HG03175 (cell line): Measurements from ENCODE around the gene LRIG3.
"Not testable (repeated sequence)": the region's sequence is repeated elsewhere in the genome, so short reads cannot be mapped to it uniquely, and the experiment has no call there.

Source experiments
- ATAC-seq: cut with Tn5 transposase; IDR thresholded peaks from one replicate; pipeline ENCODE4 v1.9.1; 2021; ENCODE audit warnings: mild to moderate bottlenecking, moderate library complexity; ENCODE audit not compliant: unreplicated experiment

LRIG3 gene

GRCh38 chr12:58920102-58920960 is at the start of gene LRIG3:
TSS of gene LRIG3 (minus strand) at chr12:58920504. CDS start at chr12:58920235, 269 bp downstream.
- peak; percentile 88 for ATAC-seq

DNA sequence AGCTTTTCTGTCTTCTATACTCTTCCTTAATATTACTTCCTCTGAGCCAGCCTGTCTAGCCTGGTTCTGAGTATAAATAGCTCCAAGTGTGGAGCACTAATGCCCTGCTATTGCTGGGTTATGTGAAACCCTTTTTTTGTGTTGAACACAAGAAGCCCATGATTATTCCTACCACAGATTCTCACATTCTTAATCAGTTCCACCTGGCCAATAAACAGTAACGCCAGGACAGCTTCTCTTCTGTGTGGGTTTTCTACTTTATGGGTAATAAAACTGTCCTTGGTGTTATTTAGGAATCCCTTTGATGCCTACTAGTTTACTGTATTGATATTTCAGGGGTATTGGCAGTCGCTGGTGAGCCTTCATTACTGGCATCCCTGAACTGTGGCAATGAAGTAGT is 48.9 kb upstream of the LRIG3 start:
- no peak for ATAC-seq

GRCh38 chr12:58967561-58967960 is 47.3 kb upstream of the LRIG3 start:
- no peak for ATAC-seq

GRCh38 chr12:58966939-58967338 is 46.6 kb upstream of the LRIG3 start:
- no peak for ATAC-seq

DNA sequence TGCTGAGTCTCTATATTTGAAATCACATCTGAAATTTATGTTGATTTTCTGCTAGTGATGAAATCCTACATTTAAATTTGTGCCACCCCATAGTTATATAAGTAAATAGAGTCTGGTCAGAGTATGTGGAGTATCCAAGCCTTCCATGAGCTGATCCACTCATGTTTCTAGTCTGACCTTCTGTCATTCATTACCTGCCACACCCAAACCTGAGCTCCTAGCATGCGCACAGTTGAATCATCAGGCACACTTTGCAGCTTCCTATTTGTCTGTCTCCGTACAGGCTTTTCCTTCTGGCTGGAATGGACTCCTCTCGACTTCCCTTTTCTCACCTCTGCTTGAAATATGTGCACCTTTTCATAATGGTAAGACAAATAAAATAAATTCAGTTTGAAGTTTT is 45.3 kb upstream of the LRIG3 start:
- no peak for ATAC-seq

GRCh38 chr12:58963844-58964243 is 43.5 kb upstream of the LRIG3 start:
- no peak for ATAC-seq

DNA sequence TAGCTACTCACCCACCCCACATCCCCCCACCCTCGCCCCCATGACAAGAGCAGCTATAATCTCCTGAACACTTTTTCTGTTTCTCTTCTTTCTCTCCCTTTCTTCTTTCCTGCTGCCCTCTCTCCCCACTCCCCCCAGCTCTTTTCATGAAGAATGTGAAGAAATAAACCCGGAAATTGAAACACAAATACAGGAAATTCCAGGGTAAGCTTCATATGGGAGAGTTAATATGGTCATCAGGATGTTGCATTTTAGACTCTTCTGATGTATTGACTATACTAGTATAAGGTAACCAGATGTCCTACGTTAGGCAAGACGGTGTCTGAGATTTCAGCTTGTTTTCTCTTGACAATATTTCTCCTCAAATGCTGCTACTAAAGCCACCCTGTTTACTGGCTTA is 41.6 kb upstream of the LRIG3 start:
- ATAC-seq: no peak

DNA sequence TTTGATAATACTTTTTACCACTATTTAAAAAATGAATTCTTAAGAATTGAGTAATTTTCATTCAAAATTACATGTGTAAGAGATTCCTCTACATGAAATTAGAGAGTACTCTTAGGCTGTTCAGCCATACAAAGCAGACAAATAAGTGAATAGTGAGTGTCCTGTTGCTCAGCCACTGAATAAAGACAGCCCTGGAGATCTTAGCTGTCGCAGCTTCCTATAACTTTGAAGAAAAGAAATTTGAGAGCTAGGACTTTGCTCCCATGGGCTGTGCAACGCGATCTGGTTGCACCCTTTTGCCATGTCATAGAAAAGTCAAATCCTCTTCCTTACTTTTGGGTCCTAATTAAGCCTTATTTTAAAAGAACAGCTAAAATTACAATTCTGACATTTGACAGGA is 40.9 kb upstream of the LRIG3 start:
- ATAC-seq: no peak

DNA sequence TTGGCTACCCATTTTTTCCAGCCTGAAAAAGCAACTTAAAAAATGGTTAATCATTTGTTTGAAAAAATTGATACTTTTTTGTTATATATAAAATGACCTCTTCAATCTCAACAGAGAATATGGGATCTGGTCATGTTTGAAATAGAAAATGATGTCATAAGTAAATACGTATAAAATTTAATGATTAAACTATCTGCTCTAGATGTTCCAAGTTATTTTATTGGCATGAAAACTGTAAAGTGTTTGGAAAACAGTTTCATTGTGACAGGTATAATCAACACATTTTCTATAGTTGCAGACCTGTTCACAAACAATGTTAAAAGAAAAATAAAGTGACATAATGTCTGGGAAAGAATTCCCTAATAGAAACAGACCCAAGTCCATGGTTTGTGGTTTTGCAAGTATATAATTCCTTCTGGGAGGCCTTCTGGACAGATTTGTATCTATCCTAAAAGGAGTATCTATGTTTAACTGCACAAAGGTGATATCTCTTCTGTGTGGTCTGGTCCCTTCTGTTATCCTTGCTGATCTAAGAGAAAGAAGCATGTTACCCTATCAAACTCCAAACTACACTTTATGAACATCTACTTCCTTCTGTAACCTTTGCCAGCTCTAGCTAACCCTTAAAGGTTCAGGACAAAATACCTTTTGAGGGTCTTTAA is 39.5 kb upstream of the LRIG3 start:
- ATAC-seq: no peak

GRCh38 chr12:58957298-58957697 is 37.0 kb upstream of the LRIG3 start:
- ATAC-seq: no peak

DNA sequence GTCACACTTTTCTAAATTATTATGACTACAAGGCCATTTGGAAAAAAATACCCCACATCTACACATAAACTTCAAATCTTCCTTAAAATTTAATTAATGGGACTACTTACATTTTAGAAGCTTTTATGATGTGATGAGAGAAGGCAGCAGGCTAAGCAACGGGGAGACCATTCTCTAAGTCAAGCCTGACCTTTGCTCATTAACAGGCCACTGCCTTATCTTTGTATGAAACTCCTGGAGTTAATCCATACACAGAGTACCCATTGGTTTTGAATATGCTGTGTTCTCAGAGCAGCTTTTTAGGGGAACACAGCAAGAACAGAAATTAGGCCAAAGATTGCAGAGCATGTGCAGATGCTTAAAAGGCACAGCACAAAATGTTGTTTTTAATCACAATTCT is 35.5 kb upstream of the LRIG3 start:
- no peak for ATAC-seq

DNA sequence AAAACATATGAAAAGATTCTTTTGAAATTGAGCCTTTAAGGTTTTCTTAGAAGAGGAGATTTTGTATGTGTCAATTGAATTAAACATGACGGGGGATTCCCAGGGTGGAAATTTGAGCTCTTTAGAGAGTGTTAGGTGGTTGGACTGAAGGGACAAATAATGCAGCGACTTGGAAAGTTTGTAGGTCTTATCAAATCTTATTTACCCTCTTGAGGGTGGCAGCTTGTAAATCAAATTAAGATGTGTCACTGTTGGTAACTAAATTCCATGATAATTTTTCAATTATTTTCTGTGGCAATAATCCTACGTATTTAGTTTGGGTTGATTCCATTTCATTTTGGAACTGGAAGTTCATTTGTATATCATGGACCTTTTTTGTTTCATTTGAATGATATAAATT is 33.7 kb upstream of the LRIG3 start:
- no peak for ATAC-seq

GRCh38 chr12:58950739-58951100 is 30.4 kb upstream of the LRIG3 start:
- no peak for ATAC-seq

- ATAC-seq: not testable (repeated sequence)
Measured at GRCh38 chr12:58949954-58950738, 29.8 kb upstream of the LRIG3 start.

GRCh38 chr12:58943079-58943478 is 22.8 kb upstream of the LRIG3 start:
- ATAC-seq: no peak

DNA sequence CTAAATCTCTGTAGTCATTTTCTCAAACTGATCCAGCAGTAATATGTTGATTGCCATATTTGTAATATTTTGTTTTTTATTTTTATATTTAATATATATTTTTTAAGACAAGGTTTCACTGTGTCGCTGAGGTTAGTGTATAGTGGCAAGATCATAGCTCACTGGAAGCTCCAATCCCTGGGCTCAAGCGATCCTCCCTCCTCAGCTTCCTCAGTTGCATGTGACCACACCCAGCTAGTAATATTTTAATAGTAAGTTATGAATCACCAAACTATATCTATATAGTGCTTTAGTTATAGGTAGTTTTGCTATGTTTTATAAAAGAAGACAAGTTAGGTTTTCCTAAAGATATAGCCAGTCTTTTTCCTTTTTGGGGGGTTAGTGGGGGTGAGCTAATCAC is 22.0 kb upstream of the LRIG3 start:
- ATAC-seq: no peak

DNA sequence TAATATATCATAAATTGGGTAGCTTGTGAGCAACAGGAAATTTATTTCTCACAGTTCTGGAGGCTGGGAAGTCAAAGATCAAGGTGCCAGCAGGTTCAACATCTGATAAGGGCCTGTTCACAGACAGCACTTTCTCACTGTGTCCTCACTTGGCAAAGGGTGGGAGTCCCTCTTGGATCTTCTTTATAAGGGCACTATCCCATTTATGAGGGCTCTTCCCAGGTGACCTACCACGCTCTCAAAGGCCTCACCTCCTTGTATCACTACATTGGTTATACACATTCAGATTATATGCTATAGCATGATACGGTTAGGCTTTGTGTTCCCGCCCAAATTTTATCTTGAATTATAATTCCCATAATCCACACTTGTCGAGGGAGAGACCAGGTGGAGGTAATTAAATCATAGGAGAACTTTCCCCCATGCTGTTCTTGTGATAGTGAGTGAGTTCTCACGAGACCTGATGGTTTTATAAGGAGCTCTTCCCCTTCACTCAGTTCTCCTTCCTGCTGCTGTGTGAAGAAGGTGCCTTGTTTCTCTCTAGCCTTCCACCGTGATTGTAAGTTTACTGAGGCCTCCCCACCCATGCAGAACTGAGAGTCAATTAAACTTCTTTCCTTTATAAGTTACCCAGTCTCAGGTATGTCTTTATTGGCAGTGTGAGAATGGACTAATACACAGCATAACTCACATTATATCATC is 19.2 kb upstream of the LRIG3 start:
- no peak for ATAC-seq

GRCh38 chr12:58938440-58938839 is 18.1 kb upstream of the LRIG3 start:
- no peak for ATAC-seq

GRCh38 chr12:58934528-58934927 is 14.2 kb upstream of the LRIG3 start:
- no peak for ATAC-seq

GRCh38 chr12:58932806-58933681 is 12.7 kb upstream of the LRIG3 start:
- ATAC-seq: no peak
